CD4-positive, alpha-beta T cell (primary cell): Measurements from ENCODE around the gene SUV39H2. TPM values are rescaled to one million over a fixed set of nuclear protein-coding genes. Genes with fewer than 3 reads are reported as not detected.

ENCODE experiments used
- ATAC-seq: fragments of 200-7000 bp; cut with Tn5 transposase; one replicate; pipeline ENCODE4 v1.10.0; 2022; ENCODE audit warnings: mild to moderate bottlenecking; ENCODE audit not compliant: poor library complexity
- CTCF ChIA-PET: fragments of 350-600 bp; sonication (Branson Sonifier 250); formaldehyde crosslinking; loops from one replicate; lab custom pipeline; 2021; ENCODE audit warnings: antibody characterized with exemption, inconsistent platforms; lab: Charles Lee
- POLR2A ChIA-PET: fragments of 350-600 bp; sonication (Branson Sonifier 250); formaldehyde crosslinking; loops from one replicate; lab custom pipeline; 2021; ENCODE audit warnings: antibody characterized with exemption, inconsistent platforms; lab: Charles Lee
- DNase-seq, 14 experiments: peaks; one replicate each; pipeline ENCODE4 v3.0.0-alpha.2; 2013 to 2020; ENCODE audit warnings: mixed read lengths in 2 of 14
- H3K27ac ChIP-seq, 2 donors: one replicate each; pipeline versions ENCODE4 v1.5.1 to v1.7.0; 2013; ENCODE audit warnings: low read length in 2 of 2, low read depth in 1 of 2, mild to moderate bottlenecking in 1 of 2
- H3K27me3 ChIP-seq, 2 experiments: 1 replicate in 1 of 2; 2 replicates in 1 of 2; pipeline versions ENCODE4 v1.6.1 to v1.7.0; 2013; ENCODE audit warnings: low read length in 2 of 2, control low read depth in 1 of 2, mild to moderate bottlenecking in 1 of 2, moderate library complexity in 1 of 2; ENCODE audit not compliant: insufficient read depth in 2 of 2, control insufficient read depth in 1 of 2
- H3K36me3 ChIP-seq: one replicate; pipeline ENCODE4 v1.6.1; 2013; ENCODE audit warnings: low read length, control low read depth; ENCODE audit not compliant: insufficient read depth
- H3K4me1 ChIP-seq: one replicate; pipeline ENCODE4 v1.6.1; 2013; ENCODE audit warnings: low read length, control low read depth; ENCODE audit not compliant: insufficient read depth
- H3K4me3 ChIP-seq: one replicate; pipeline ENCODE4 v1.5.1; 2013; ENCODE audit warnings: mild to moderate bottlenecking, low read length, moderate library complexity
- H3K9me3 ChIP-seq, 2 experiments: 1 replicate in 1 of 2; 2 replicates in 1 of 2; pipeline versions ENCODE4 v1.6.1 to v1.7.0; 2013; ENCODE audit warnings: low read length in 2 of 2, mild to moderate bottlenecking in 2 of 2, control low read depth in 1 of 2, moderate library complexity in 1 of 2; ENCODE audit not compliant: control insufficient read depth in 1 of 2, insufficient read depth in 1 of 2
- H3K27ac Mint-ChIP-seq: one replicate; pipeline ENCODE4 v1.8.0; 2020; ENCODE audit warnings: mixed read lengths
- H3K27me3 Mint-ChIP-seq: one replicate; pipeline ENCODE4 v1.8.0; 2021; ENCODE audit warnings: mixed read lengths
- H3K36me3 Mint-ChIP-seq: one replicate; pipeline ENCODE4 v1.8.0; 2021; ENCODE audit warnings: low read depth, mixed read lengths
- H3K4me1 Mint-ChIP-seq: one replicate; pipeline ENCODE4 v1.8.0; 2021; ENCODE audit warnings: low read depth, mixed read lengths
- H3K4me3 Mint-ChIP-seq: one replicate; pipeline ENCODE4 v1.8.0; 2020; ENCODE audit warnings: mild to moderate bottlenecking, mixed read lengths
- H3K9me3 Mint-ChIP-seq: one replicate; pipeline ENCODE4 v1.8.0; 2020; ENCODE audit warnings: mixed read lengths
- CTCF ChIP-seq: fragments of 200-600 bp; IDR thresholded peaks from one replicate; pipeline ENCODE4 v1.8.0; 2022; ENCODE audit warnings: antibody characterized with exemption, mild to moderate bottlenecking
- intact Hi-C, 2 experiments: fragments of 100-400 bp; cut with DNase I in 1 of 2; cut with micrococcal nuclease in 1 of 2; formaldehyde crosslinking; loops; one replicate each; pipeline versions ENCODE4 v1.15.1 to v1.9.0; 2023 to 2025; cut with DNase I, micrococcal nuclease
- total RNA-seq, 174 experiments: library from RNA in 2 of 174; stranded (reverse) in 2 of 174; gene quantifications; one replicate each; pipeline ENCODE4 v1.2.3 and lab custom pipeline; 2021 to 2026

The SUV39H2 gene
- total RNA-seq, 2 experiments from 2014 or later: 3.4 to 3.5 TPM

GRCh38 chr10:14837003-14837756, 41.5 kb upstream of the SUV39H2 start:
- peaks cover 21% of the 10 kb centered on the region for H3K4me1 ChIP-seq
- no peaks in the 10 kb centered on the region for H3K27me3 ChIP-seq
- no peak for TF ChIP-seq CTCF
- Mint-ChIP-seq H3K27ac (peak overlapping the region; percentile 90), H3K27me3 (no peaks in the 10 kb centered on the region), H3K4me3 (peak overlapping the region; percentile 99), H3K9me3 (no peaks in the 10 kb centered on the region), H3K36me3 (peaks cover 36% of the 10 kb centered on the region), H3K4me1 (peaks cover 32% of the 10 kb centered on the region)
- H3K27ac ChIP-seq: peak overlapping the region; percentile 84 to 88
- intact Hi-C loops: loop anchor here (5.0 to 10.0 kb wide), 6 partner anchors 115 to 1252 kb away; partner anchors contain the start of genes DCLRE1C (in 1 of the 2), PRPF18 (in 1 of the 2) and RPP38 (in 1 of the 2)
- POLR2A ChIA-PET: interaction anchor here (0.5 to 4.9 kb wide), 42 partner anchors 11 to 1535 kb away, joined by 3 to 63 read pairs (median 5); partner anchors contain the start of genes DCLRE1C, MEIG1, PRPF18 and RPP38
- H3K4me3 ChIP-seq: peak overlapping the region; percentile 97
- DNase-seq: peak in 2 of 14 experiments; percentile 8 to 12
- CTCF ChIA-PET: interaction anchor here (0.6 to 1.5 kb wide), 11 partner anchors 14 to 1050 kb away, joined by 3 to 8 read pairs (median 3); no protein-coding TSS in a partner anchor
- ATAC-seq: no peak
- H3K36me3 ChIP-seq: peaks cover 16% of the 10 kb centered on the region
- H3K9me3 ChIP-seq: no peaks in the 10 kb centered on the region

GRCh38 chr10:14837757-14838581, 40.7 kb upstream of the SUV39H2 start, which contains the start of the genes CDNF, HSPA14 and MSANTD7:
Gene CDNF (minus strand): TSS chr10:14838037. CDS start chr10:14837946, 91 bp downstream.
Gene HSPA14 (plus strand): TSS chr10:14838306. CDS start chr10:14838403, 97 bp downstream.
Gene MSANTD7 (plus strand): TSS chr10:14838306. CDS start chr10:14842285, 3,979 bp downstream.
- ChIA-PET POLR2A (interaction anchor here (0.5 to 4.9 kb wide), 50 partner anchors 10 to 1536 kb away, joined by 3 to 63 read pairs (median 5); partner anchors contain the start of genes DCLRE1C, MEIG1, PRPF18 and RPP38), CTCF (interaction anchor here (0.6 to 1.5 kb wide), 11 partner anchors 13 to 1051 kb away, joined by 3 to 8 read pairs (median 3); no protein-coding TSS in a partner anchor)
- H3K9me3 Mint-ChIP-seq: no peaks in the 10 kb centered on the region
- H3K27me3 Mint-ChIP-seq: no peaks in the 10 kb centered on the region
- H3K27ac Mint-ChIP-seq: peak within 1 kb of the TSS; percentile 90
- peaks cover 32% of the 10 kb centered on the region for H3K4me1 Mint-ChIP-seq
- peaks cover 40% of the 10 kb centered on the region for H3K36me3 Mint-ChIP-seq
- H3K27me3 ChIP-seq: no peaks in the 10 kb centered on the region
- H3K9me3 ChIP-seq: no peaks in the 10 kb centered on the region
- peak; percentile 93 for ATAC-seq
- DNase-seq: peak; percentile 97 to 100 (median 99)
- H3K4me3 Mint-ChIP-seq: peak within 1 kb of the TSS; percentile 99
- H3K36me3 ChIP-seq: peaks cover 24% of the 10 kb centered on the region
- TF ChIP-seq CTCF: no peak
- H3K4me3 ChIP-seq: peak within 1 kb of the TSS; percentile 97
- peaks cover 21% of the 10 kb centered on the region for H3K4me1 ChIP-seq
- peak within 1 kb of the TSS; percentile 84 to 88 for H3K27ac ChIP-seq
- intact Hi-C loops: loop anchor here (2.0 to 10.0 kb wide), 7 partner anchors 114 to 1253 kb away; partner anchors contain the start of genes DCLRE1C (in 1 of the 2), PRPF18 (in 1 of the 2) and RPP38 (in 1 of the 2)
